Esophagus muscularis mucosa (tissue), 4 donors: ENCODE data around the gene NSMF. TPM values are rescaled to one million over a fixed set of nuclear protein-coding genes. Genes with fewer than 3 reads are reported as not detected.

Source experiments
- DNase-seq: peaks from one replicate; pipeline ENCODE4 v3.0.0-alpha.2; 2017; ENCODE audit errors: extremely low spot score
- H3K27ac ChIP-seq, 4 donors: fragments of 200-600 bp; sonication (generic); replicated peaks in 1 of 4; 1 replicate in 3 of 4; 2 replicates in 1 of 4; pipeline ENCODE4 v1.5.1; 2016 to 2019; ENCODE audit warnings: mild to moderate bottlenecking in 1 of 4
- H3K27me3 ChIP-seq, 4 donors: fragments of 200-600 bp; sonication (generic); one replicate each; pipeline versions ENCODE4 v1.5.1 to v1.6.0; 2016 to 2019
- H3K36me3 ChIP-seq, 4 donors: fragments of 200-600 bp; sonication (generic); one replicate each; pipeline ENCODE4 v1.5.1; 2016 to 2019
- H3K4me1 ChIP-seq, 4 donors: fragments of 200-600 bp; sonication (generic); one replicate each; pipeline ENCODE4 v1.5.1; 2016 to 2019
- H3K4me3 ChIP-seq, 4 donors: fragments of 200-600 bp; sonication (generic); 1 replicate in 2 of 4; 2 replicates in 2 of 4; pipeline ENCODE4 v1.5.1; 2016 to 2019; ENCODE audit warnings: mild to moderate bottlenecking in 4 of 4, moderate library complexity in 1 of 4
- H3K9me3 ChIP-seq, 4 donors: fragments of 200-600 bp; sonication (generic); 1 replicate in 3 of 4; 2 replicates in 1 of 4; pipeline ENCODE4 v1.5.1; 2016 to 2019
- EP300 ChIP-seq: sonication (generic); formaldehyde crosslinking; IDR thresholded peaks from one replicate; pipeline ENCODE4 v1.6.1; 2017; ENCODE audit warnings: antibody characterized with exemption
- POLR2A ChIP-seq: fragments of 450-650 bp; IDR thresholded peaks from one replicate; pipeline ENCODE4 v1.6.1; 2017; ENCODE audit warnings: antibody characterized with exemption, moderate library complexity, mild to moderate bottlenecking, low read depth
- POLR2AphosphoS5 ChIP-seq, 2 donors: sonication (generic); formaldehyde crosslinking; IDR thresholded peaks; one replicate each; pipeline ENCODE4 v1.6.1; 2017; ENCODE audit warnings: antibody characterized with exemption in 2 of 2
- WGBS: methylation state at CpG from one replicate; pipeline ENCODE4 v1.1.5; 2018; 5-methylcytosine and 5-hydroxymethylcytosine counted together
- intact Hi-C: fragments of 100-400 bp; cut with DNase I; formaldehyde crosslinking; loops from one replicate; pipeline ENCODE4 v1.15.1; 2023
- total RNA-seq, 4 donors: library from RNA; depleted of rRNA; stranded (reverse); fragments of >200 nt; gene quantifications; one replicate each; pipeline versions ENCODE4 v1.1.0 to v1.2.1, GENCODE V29; 2016
- TF ChIP-seq, protein P1 (sequence below), 3 experiments: fragments of 200-600 bp in 2 of 3; fragments of 450-650 bp in 1 of 3; sonication (generic) in 2 of 3; IDR thresholded peaks; one replicate each; pipeline ENCODE4 v1.5.1; 2017 to 2019; ENCODE audit warnings: antibody characterized with exemption in 3 of 3, mild to moderate bottlenecking in 2 of 3, moderate library complexity in 1 of 3

NSMF gene
- total RNA-seq, 4 donors from 2014 or later = 41.9 to 71.0 (median 58.9) TPM

GRCh38 chr9:137448602-137448962, 10.6 kb downstream of the NSMF start:
- intact Hi-C loops = no loop called here

DNA sequence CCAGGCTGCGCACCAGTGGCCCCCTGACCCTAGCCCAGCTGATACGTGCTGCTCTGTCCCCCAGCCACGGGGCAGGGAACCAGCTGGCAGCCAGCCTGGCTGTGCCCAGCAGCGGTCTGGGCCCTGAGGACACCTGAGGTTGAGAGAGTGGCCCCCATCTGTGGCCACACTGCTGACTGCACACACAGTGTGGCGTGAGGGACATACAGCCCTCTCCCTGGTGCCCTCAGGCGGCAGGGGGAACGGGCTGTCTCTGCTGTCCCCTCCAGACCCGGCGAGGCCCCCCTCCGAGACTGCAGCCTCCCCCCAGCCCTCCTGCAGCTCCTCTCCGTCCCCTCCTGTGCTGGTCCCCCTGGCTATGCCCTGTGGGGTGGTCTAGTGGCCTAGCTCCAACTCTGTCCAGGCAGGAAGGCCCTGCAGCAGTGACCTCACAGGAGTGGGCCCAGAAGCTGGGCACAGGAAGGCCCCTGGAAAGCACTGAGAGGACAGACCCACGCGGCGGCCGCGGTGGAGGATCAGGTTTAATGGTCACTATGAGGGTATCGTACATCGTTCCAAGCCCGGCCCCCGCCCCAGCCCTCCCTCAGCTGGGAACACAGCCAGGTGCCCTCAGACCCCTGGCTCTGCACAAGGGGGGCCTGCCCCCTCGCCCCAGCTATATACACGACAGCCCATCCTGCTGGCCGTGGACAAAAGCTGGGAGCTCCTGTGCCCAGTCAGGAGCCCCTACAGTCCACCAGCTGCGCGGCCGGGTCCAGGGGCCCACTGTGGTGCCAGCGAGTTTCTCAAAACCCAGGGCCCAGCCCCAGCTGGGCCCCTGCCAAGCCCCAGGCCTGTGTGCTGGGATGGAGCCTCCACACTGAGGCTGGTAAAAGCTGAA, 11.2 kb downstream of the NSMF start:
- Histone ChIP-seq H3K4me3 (no peak overlapping the region), H3K27me3 (peaks cover 0 to 28% (median 1%) of the 10 kb centered on the region in 4 donors), H3K27ac (no peak overlapping the region), H3K9me3 (no peaks in the 10 kb centered on the region), H3K36me3 (peaks cover 6 to 28% (median 25%) of the 10 kb centered on the region in 4 donors), H3K4me1 (peaks cover 0 to 12% (median 6%) of the 10 kb centered on the region in 4 donors)
- TF ChIP-seq POLR2A = no peak
- TF ChIP-seq EP300 = no peak
- TF ChIP-seq, protein P1, sequence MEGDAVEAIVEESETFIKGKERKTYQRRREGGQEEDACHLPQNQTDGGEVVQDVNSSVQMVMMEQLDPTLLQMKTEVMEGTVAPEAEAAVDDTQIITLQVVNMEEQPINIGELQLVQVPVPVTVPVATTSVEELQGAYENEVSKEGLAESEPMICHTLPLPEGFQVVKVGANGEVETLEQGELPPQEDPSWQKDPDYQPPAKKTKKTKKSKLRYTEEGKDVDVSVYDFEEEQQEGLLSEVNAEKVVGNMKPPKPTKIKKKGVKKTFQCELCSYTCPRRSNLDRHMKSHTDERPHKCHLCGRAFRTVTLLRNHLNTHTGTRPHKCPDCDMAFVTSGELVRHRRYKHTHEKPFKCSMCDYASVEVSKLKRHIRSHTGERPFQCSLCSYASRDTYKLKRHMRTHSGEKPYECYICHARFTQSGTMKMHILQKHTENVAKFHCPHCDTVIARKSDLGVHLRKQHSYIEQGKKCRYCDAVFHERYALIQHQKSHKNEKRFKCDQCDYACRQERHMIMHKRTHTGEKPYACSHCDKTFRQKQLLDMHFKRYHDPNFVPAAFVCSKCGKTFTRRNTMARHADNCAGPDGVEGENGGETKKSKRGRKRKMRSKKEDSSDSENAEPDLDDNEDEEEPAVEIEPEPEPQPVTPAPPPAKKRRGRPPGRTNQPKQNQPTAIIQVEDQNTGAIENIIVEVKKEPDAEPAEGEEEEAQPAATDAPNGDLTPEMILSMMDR (IDR thresholded peaks at IDR 0.05) = no peak
- no peak for TF ChIP-seq POLR2AphosphoS5 (IDR thresholded peaks at IDR 0.05)
- no peak for DNase-seq
- WGBS = 69% methylated on average over 6 of the region's 27 CpGs
- intact Hi-C loops = no loop called here

More at GRCh38 chr9:137448602-137448962, 10.6 kb downstream of the NSMF start:
- peaks cover 0 to 23% (median 0%) of the 10 kb centered on the region in 4 donors for H3K27me3 ChIP-seq
- no peak for DNase-seq
- peaks cover 0 to 18% (median 11%) of the 10 kb centered on the region in 4 donors for H3K4me1 ChIP-seq
- no peak overlapping the region for H3K27ac ChIP-seq
- no peak overlapping the region for H3K4me3 ChIP-seq
- 92% methylated on average over 2 of the region's 16 CpGs for WGBS
- H3K9me3 ChIP-seq = no peaks in the 10 kb centered on the region
- peaks cover 6 to 34% (median 30%) of the 10 kb centered on the region in 4 donors for H3K36me3 ChIP-seq
- TF ChIP-seq POLR2A = no peak
- no peak for TF ChIP-seq POLR2AphosphoS5 (IDR thresholded peaks at IDR 0.05)
- no peak for TF ChIP-seq EP300
- TF ChIP-seq, protein P1 (IDR thresholded peaks at IDR 0.05) = no peak

DNA sequence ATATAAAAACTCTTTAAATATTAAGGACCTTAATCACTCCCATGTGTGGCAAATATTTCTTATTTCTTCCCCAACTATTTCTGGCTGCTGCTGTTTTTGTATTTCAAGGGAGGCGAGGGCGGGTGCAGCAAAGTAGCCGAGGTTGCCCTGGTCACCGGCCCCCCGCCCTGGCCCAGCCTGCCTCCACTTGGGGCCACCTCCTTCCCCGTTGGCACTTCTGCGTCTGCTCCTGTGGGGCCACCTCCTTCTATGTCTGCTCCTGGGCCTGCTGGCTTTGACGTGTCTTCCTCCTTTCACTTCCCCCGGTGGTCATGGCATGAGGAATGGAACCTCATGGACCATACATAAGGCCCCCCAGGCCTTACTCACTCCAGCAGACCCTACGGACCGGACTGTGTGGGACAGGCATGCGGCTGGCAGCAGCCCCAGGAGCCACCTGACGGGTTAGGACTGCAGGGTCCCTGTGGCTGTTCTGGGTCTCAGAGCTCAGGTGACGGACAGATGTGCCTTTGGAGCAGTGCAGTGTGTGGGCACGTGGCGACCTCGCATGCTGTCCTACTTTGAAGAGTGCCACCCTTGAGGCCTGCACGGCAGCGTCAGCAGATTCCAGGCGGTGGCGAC, 12.2 kb downstream of the NSMF start:
- 74% methylated on average over 13 of the region's 21 CpGs for WGBS
- TF ChIP-seq, protein P1 (IDR thresholded peaks at IDR 0.05) = no peak
- TF ChIP-seq POLR2A (no peak), EP300 (no peak), POLR2AphosphoS5 (IDR thresholded peaks at IDR 0.05) (no peak)
- H3K36me3 ChIP-seq = peaks cover 0 to 20% (median 17%) of the 10 kb centered on the region in 4 donors
- intact Hi-C loops = no loop called here
- H3K27ac ChIP-seq = no peak overlapping the region
- no peak overlapping the region for H3K4me3 ChIP-seq
- no peak for DNase-seq
- H3K27me3 ChIP-seq = peaks cover 0 to 36% (median 4%) of the 10 kb centered on the region in 4 donors
- peaks cover 0 to 13% (median 6%) of the 10 kb centered on the region in 4 donors for H3K4me1 ChIP-seq
- no peaks in the 10 kb centered on the region for H3K9me3 ChIP-seq

DNA sequence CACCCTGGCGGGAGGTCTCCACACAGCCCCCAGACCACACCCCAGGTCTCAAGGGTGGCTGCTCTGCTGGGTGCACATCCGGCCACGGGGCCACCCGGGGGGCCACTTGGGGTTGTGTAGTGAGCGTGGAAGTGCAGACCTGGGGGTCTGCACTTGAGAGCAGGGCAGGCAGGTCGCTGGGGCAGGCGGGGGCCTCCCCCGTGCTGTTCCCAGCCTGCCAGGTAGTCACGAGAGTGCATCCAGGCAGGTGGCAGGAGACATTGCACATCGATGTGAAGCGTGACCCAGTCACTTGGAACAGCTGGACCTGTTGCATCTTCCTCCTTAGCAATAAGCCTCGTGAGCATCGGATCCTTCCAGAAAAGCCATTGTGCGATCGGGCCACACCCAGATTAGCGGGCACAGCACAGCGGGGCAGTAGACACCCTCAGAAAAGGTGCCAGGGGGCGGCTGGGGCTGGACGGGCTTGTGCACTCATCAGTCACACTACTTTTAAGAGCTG, 13.2 kb downstream of the NSMF start:
- DNase-seq = no peak
- intact Hi-C loops = no loop called here
- TF ChIP-seq, protein P1 (IDR thresholded peaks at IDR 0.05) = no peak
- TF ChIP-seq POLR2A = no peak
- no peak for TF ChIP-seq EP300
- TF ChIP-seq POLR2AphosphoS5 (IDR thresholded peaks at IDR 0.05) = no peak

More for the DNA sequence above, 13.2 kb downstream of the NSMF start:
- peaks cover 7 to 22% (median 15%) of the 10 kb centered on the region in 4 donors for H3K4me1 ChIP-seq
- H3K9me3 ChIP-seq = no peaks in the 10 kb centered on the region
- H3K36me3 ChIP-seq = peaks cover 0 to 20% (median 17%) of the 10 kb centered on the region in 4 donors
- no peak overlapping the region for H3K4me3 ChIP-seq
- peaks cover 0 to 46% (median 13%) of the 10 kb centered on the region in 4 donors for H3K27me3 ChIP-seq
- 66% methylated on average over 15 of the region's 19 CpGs for WGBS
- H3K27ac ChIP-seq = no peak overlapping the region
